Astrocyte (in vitro differentiated cells and primary cell): Measurements from ENCODE around the gene RXRB.

Experiments
- CTCF ChIP-seq: IDR thresholded peaks from 2 replicates; pipeline ENCODE4 v1.5.1; 2011; ENCODE audit warnings: low read depth, mild to moderate bottlenecking, inconsistent platforms, low read length, moderate library complexity; ENCODE audit not compliant: insufficient read depth
- EZH2 ChIP-seq: IDR thresholded peaks from 2 replicates; pipeline ENCODE4 v1.6.1; 2012; ENCODE audit warnings: mild to moderate bottlenecking, low read length, inconsistent platforms; ENCODE audit not compliant: insufficient read depth

- TF ChIP-seq CTCF: no peak
- TF ChIP-seq EZH2: no peak
Measured at GRCh38 chr6:33204165-33204414, 3.6 kb upstream of the RXRB start.
